22Rv1 (cell line): ENCODE data around the gene MGST2.
"Not testable (repeated sequence)": the region's sequence is repeated elsewhere in the genome, so short reads cannot be mapped to it uniquely, and the experiment has no call there.

Source experiments
- H3K27ac ChIP-seq: fragments of 450-650 bp; 2 replicates; pipeline ENCODE4 v1.5.1; 2017
- CTCF ChIP-seq: fragments of 450-650 bp; IDR thresholded peaks from 2 replicates; pipeline ENCODE4 v1.5.1; 2017; ENCODE audit warnings: mild to moderate bottlenecking
- ZFX ChIP-seq: fragments of 450-650 bp; IDR thresholded peaks from 2 replicates; pipeline ENCODE4 v1.6.1; 2017; ENCODE audit warnings: antibody characterized with exemption, borderline replicate concordance

Gene MGST2

GRCh38 chr4:139633661-139634060 is 32.0 kb upstream of the MGST2 start:
- TF ChIP-seq ZFX (no peak), CTCF (peak; percentile 76)
- H3K27ac ChIP-seq = no peak overlapping the region

DNA sequence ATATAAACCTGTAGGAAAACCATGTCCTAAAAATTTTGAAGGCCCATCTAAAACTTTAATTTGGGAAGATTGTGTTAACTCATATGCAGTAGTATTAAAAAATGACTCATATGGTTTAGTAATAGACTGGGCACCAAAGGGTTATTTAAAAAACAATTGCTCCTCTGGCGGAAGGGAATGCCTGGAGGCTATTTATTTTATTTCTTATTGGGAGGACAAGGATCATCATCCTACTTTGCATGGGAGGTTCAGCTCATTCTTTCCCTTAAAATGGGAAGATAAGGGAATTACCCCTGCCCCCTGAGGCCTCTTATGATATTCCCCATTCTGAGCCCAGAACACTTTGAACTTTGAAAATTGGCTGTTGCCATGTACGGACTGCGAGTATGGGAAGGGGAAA is 29.7 kb upstream of the MGST2 start:
- no peak overlapping the region for H3K27ac ChIP-seq
- no peak for TF ChIP-seq CTCF
- TF ChIP-seq ZFX = no peak

DNA sequence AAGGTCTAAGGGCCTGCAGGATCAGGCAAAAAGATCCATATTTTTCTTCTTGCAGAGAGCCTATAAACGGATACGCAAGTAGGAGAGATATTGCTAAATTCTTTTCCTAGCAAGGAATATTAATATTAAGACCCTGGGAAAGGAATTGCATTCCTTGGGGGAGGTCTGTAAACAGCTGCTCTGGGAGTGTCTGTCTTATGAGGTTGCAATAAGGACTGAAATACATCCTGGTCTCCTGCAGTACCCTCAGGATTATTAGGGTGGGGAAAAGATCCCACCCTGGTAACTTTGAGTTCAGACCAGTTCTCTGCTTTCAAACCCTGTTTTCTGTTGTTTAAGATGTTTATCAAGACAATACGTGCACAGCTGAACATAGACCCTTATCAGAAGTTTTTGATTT is 27.3 kb upstream of the MGST2 start:
- not testable (repeated sequence) for H3K27ac ChIP-seq

GRCh38 chr4:139639654-139640053 is 26.0 kb upstream of the MGST2 start:
- no peak for TF ChIP-seq ZFX
- no peak for TF ChIP-seq CTCF

DNA sequence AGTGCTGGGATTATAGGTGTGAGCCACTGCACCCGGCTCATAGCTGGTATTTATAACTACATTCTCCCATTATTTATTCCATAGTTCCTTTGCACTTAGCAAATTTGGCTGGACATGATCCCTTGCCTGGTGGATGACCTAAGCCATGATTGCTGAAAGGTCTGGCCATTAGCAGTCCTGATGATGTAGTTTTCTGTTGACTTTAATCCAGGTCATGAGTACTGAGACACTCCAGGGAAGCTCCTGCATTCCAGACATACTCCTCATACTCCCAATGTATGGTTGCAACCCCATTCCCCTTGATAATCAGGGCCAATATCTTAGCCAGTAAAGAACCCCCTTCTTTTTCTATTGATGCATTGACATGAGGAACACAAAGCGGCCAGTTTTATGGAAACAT is 24.4 kb upstream of the MGST2 start:
- no peak overlapping the region for H3K27ac ChIP-seq

More at GRCh38 chr4:139639654-139640053, 26.0 kb upstream of the MGST2 start:
- H3K27ac ChIP-seq = no peak overlapping the region

GRCh38 chr4:139642364-139642763 is 23.3 kb upstream of the MGST2 start:
- H3K27ac ChIP-seq = no peak overlapping the region
- no peak for TF ChIP-seq CTCF
- no peak for TF ChIP-seq ZFX

More for the DNA sequence above, 24.4 kb upstream of the MGST2 start:
- no peak for TF ChIP-seq CTCF

- no peak overlapping the region for H3K27ac ChIP-seq
Measured at GRCh38 chr4:139643042-139643895, 22.4 kb upstream of the MGST2 start.

More at GRCh38 chr4:139643042-139643895, 22.4 kb upstream of the MGST2 start:
- no peak for TF ChIP-seq ZFX
- no peak for TF ChIP-seq CTCF
